ENCODE results near the gene LRRFIP2.
"Not testable (repeated sequence)": the region's sequence is repeated elsewhere in the genome, so short reads cannot be mapped to it uniquely, and the experiment has no call there.

LRRFIP2 gene

DNA sequence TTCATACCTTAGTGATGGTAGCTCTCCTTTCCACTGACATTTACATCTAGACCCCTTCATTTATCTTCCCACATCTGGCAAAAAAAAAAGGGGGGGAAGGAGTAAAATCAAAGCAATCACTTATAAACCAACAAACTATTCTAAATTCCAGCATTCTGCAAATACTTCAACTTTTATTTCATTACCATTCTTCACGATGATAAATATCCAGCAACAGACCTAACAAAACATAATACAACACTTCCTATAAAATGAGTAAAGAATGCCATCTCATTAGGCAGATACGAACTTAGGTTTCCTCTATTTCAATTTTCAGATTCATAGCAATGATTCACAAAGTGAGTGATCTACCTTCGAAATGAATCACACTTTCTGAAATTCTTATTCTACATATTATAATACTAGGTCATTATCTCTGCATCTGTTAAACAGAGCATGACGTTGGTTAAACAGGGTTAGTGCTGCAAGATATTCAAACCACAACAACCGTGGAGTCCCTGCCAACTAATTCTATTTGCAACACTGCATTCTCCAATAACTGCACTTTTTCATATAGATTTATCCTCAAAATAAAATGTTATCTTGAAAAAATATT is at the start of gene LRRFIP2:
LRRFIP2 (minus strand) TSS at position 51 of the 595 bp plus-strand sequence. CDS start 25,599 bp downstream, outside the sequence.
- peak; percentile 64 for DNase-seq (ENCODE audit: low read depth)
- TF ChIP-seq CTCF (IDR thresholded peaks at IDR 0.05; ENCODE audit: insufficient read depth, low read depth, low read length, missing control alignments) = no peak

DNA sequence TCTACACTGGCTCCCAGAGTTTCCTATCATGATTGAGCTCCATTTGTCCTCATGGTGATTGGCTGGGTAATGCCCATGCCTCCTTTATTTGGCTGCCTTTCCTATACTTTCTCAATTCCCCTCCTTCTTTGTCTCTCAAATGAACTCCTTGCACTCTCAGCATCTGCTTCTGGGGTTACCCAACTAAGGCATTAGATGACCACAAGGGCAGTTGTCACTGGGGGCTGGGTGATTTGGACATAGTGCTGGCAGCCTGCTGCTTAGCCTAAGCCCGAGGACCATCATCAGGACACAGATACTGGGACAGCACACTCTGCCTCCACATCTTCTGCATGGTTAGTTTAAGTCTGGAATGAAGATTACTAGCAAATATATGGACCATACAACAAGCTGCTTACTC is 49.2 kb upstream of the LRRFIP2 start:
- no peak overlapping the region for H3K4me3 ChIP-seq (ENCODE audit: low read depth, low read length)
- no peak for TF ChIP-seq CTCF (IDR thresholded peaks at IDR 0.05; ENCODE audit: insufficient read depth, low read depth, low read length, missing control alignments)
- DNase-seq (ENCODE audit: low read depth) = no peak

More for the DNA sequence above, at the start of gene LRRFIP2:
- peak within 1 kb of the TSS; percentile 75 for H3K4me3 ChIP-seq (ENCODE audit: low read depth, low read length)

DNA sequence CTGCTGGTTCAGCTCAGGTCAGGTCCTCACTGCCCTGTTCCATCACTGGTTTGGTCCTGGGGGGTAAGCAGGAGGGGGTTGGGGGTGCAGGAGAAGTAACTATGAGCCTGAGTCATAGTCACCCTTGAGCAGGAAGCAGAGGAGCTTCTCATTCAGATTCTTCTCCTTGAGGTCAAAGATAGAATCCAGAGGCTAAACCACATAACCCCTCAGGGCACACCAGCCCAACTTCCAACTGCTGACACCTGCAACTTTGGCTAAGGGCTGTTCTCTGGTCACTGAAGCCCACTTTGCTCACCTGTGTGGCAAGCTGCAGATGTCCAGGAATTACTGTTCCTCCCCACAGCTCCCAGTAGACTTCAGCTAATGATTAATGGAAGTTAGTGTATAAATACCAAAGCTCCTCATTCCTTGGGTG is 48.8 kb upstream of the LRRFIP2 start:
- no peak for DNase-seq (ENCODE audit: low read depth)
- TF ChIP-seq CTCF (IDR thresholded peaks at IDR 0.05; ENCODE audit: insufficient read depth, low read depth, low read length, missing control alignments) = no peak
- no peak overlapping the region for H3K4me3 ChIP-seq (ENCODE audit: low read depth, low read length)

DNA sequence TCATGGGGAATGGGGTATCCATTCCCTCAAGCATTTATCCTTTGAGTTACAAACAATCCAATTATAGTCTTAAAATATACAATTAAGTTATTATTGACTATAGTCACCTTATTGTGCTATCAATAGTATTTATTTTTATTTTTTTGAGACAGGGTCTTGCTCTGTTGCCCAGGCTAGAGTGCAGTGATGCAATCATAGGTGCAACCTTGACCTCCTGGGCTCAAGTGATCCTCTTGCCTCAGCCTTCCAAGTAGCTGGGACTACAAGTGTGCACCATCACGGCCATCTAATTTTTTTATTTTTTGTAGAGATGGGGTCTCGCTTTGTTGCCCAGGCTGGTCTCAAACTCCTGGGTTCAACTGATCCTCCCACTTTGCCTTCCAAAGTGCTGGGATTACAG is 48.2 kb upstream of the LRRFIP2 start:
- H3K4me3 ChIP-seq (ENCODE audit: low read depth, low read length); DNase-seq (ENCODE audit: low read depth): not testable (repeated sequence)

DNA sequence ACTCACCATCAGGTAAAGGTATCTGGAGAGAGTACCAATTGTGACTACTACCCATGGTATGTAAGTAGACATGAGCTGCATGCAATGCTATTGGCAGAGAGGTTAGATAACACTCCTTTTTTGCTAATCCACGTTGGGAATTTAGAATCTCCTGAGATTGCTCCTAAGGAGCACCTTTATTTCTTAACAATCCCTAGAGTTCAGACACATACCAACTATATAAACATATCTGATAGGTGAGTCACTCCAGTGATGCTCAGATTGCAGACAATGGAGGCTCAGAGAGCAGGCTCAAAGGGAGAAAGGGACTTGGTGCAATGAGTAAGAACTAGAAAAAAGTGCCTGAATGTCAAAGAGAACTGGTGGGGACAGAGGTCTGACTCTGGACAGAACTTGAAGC is 47.0 kb upstream of the LRRFIP2 start:
- peak; percentile 7 for DNase-seq (ENCODE audit: low read depth)
- no peak for TF ChIP-seq CTCF (IDR thresholded peaks at IDR 0.05; ENCODE audit: insufficient read depth, low read depth, low read length, missing control alignments)
- H3K4me3 ChIP-seq (ENCODE audit: low read depth, low read length) = no peak overlapping the region

- no peak for DNase-seq (ENCODE audit: low read depth)
- H3K4me3 ChIP-seq (ENCODE audit: low read depth, low read length) = no peak overlapping the region
- no peak for TF ChIP-seq CTCF (IDR thresholded peaks at IDR 0.05; ENCODE audit: insufficient read depth, low read depth, low read length, missing control alignments)
These were observed 44.9 kb upstream of the LRRFIP2 start for GRCh38 chr3:37219266-37219665.

- no peak for DNase-seq (ENCODE audit: low read depth)
- TF ChIP-seq CTCF (IDR thresholded peaks at IDR 0.05; ENCODE audit: insufficient read depth, low read depth, low read length, missing control alignments) = no peak
- H3K4me3 ChIP-seq (ENCODE audit: low read depth, low read length) = no peak overlapping the region
These were observed 43.8 kb upstream of the LRRFIP2 start for GRCh38 chr3:37218206-37218605.

Data from GM12865 (cell line).